OCI-LY7 (cell line): ENCODE results near the gene PTCHD1.

Experiments used
- CTCF ChIP-seq: fragments of 200-600 bp; sonication (generic); conservative IDR thresholded peaks from 2 replicates; pipeline ENCODE4 v1.5.1; 2014; ENCODE audit warnings: mild to moderate bottlenecking, antibody characterized with exemption, low read length, moderate library complexity, mixed read lengths
- EZH2phosphoT487 ChIP-seq: fragments of 200-600 bp; sonication (generic); IDR thresholded peaks from 2 replicates; pipeline ENCODE4 v1.6.1; 2018; ENCODE audit warnings: low read depth, borderline replicate concordance, mild to moderate bottlenecking, mixed run types, antibody characterized with exemption, low read length, moderate library complexity, mixed read lengths

- TF ChIP-seq CTCF (no peak), EZH2phosphoT487 (no peak)
These were observed 53.0 kb downstream of the PTCHD1 start for GRCh38 chrX:23387550-23388184.
